Ammon's horn (tissue), 1 donor: ENCODE data around the gene CSAD.
"Not testable (repeated sequence)": the region's sequence is repeated elsewhere in the genome, so short reads cannot be mapped to it uniquely, and the experiment has no call there.

Experiments used
- DNase-seq: peaks from one replicate; pipeline ENCODE4 v3.0.0-alpha.2; 2016; ENCODE audit warnings: low spot score

The CSAD gene

GRCh38 chr12:53218551-53219291 lies 38.0 kb upstream of the CSAD start:
- DNase-seq, result no peak

GRCh38 chr12:53217931-53218307 lies 37.2 kb upstream of the CSAD start:
- DNase-seq, result no peak

GRCh38 chr12:53217051-53217930 lies 36.6 kb upstream of the CSAD start:
- no peak for DNase-seq

GRCh38 chr12:53215497-53215896 lies 34.8 kb upstream of the CSAD start:
- DNase-seq, result no peak

- no peak for DNase-seq
Measured at GRCh38 chr12:53214687-53215455, 34.1 kb upstream of the CSAD start.

- DNase-seq, result no peak
Measured at GRCh38 chr12:53214221-53214620, 33.5 kb upstream of the CSAD start.

GRCh38 chr12:53213348-53213747 lies 32.6 kb upstream of the CSAD start:
- peak; percentile 90 for DNase-seq

GRCh38 chr12:53212931-53213330 lies 32.2 kb upstream of the CSAD start:
- DNase-seq, result no peak

- no peak for DNase-seq
Measured at GRCh38 chr12:53211476-53212381, 31.0 kb upstream of the CSAD start.

- DNase-seq, result no peak
Measured at GRCh38 chr12:53210843-53211242, 30.1 kb upstream of the CSAD start.

GRCh38 chr12:53208877-53209463 lies 28.2 kb upstream of the CSAD start:
- DNase-seq, result no peak

GRCh38 chr12:53208435-53208834 lies 27.7 kb upstream of the CSAD start:
- no peak for DNase-seq

- DNase-seq, result no peak
Measured at GRCh38 chr12:53207042-53207441, 26.3 kb upstream of the CSAD start, which contains the start of gene ITGB7. Gene ITGB7, minus strand, starts transcription at chr12:53207251. Its CDS starts 6,808 bp downstream, at chr12:53200443.

GRCh38 chr12:53205747-53206419 lies 25.2 kb upstream of the CSAD start:
- no peak for DNase-seq

GRCh38 chr12:53204351-53204750 lies 23.6 kb upstream of the CSAD start:
- no peak for DNase-seq

GRCh38 chr12:53202316-53202715 lies 21.6 kb upstream of the CSAD start:
- not testable (repeated sequence) for DNase-seq

GRCh38 chr12:53201639-53202038 lies 20.9 kb upstream of the CSAD start:
- no peak for DNase-seq

- DNase-seq, result no peak
Measured at GRCh38 chr12:53201177-53201541, 20.4 kb upstream of the CSAD start.

- peak; percentile 52 for DNase-seq
Measured at GRCh38 chr12:53200458-53201176, 19.9 kb upstream of the CSAD start.

- no peak for DNase-seq
Measured at GRCh38 chr12:53200107-53200457, 19.4 kb upstream of the CSAD start.
